ENCODE measurements around the gene RPP38.

RPP38 gene

GRCh38 chr10:15123749-15124184, 26.6 kb downstream of the RPP38 start:
- no peak overlapping the region for H3K4me3 ChIP-seq (ENCODE audit: insufficient read length, low read depth)
- H3K36me3 ChIP-seq (ENCODE audit: insufficient read depth, insufficient read length, low read length), result peaks cover 33% of the 10 kb centered on the region
- no peak for DNase-seq (ENCODE audit: low read depth, low spot score)
- TF ChIP-seq ZNF274 (IDR thresholded peaks at IDR 0.05; ENCODE audit: low read depth, low read length) (no peak), SUZ12 (IDR thresholded peaks at IDR 0.05; ENCODE audit: extremely low read depth, insufficient read depth, insufficient read length) (no peak), YY1 (IDR thresholded peaks at IDR 0.05; ENCODE audit: insufficient read depth, insufficient read length) (no peak)
- no peaks in the 10 kb centered on the region for H3K9me3 ChIP-seq (ENCODE audit: insufficient read depth, low read length)
- H3K9ac ChIP-seq (ENCODE audit: insufficient read length, low read depth), result no peak overlapping the region
- H3K27me3 ChIP-seq (ENCODE audit: insufficient read depth, insufficient read length), result no peaks in the 10 kb centered on the region
- H3K4me1 ChIP-seq (ENCODE audit: insufficient read depth, insufficient read length), result no peaks in the 10 kb centered on the region

- H3K9me3 ChIP-seq (ENCODE audit: insufficient read depth, low read length), result no peaks in the 10 kb centered on the region
- H3K27me3 ChIP-seq (ENCODE audit: insufficient read depth, insufficient read length), result no peaks in the 10 kb centered on the region
- no peak for DNase-seq (ENCODE audit: low read depth, low spot score)
- no peaks in the 10 kb centered on the region for H3K4me1 ChIP-seq (ENCODE audit: insufficient read depth, insufficient read length)
- no peak overlapping the region for H3K4me3 ChIP-seq (ENCODE audit: insufficient read length, low read depth)
- no peak for TF ChIP-seq SUZ12 (IDR thresholded peaks at IDR 0.05; ENCODE audit: extremely low read depth, insufficient read depth, insufficient read length)
- no peak for TF ChIP-seq YY1 (IDR thresholded peaks at IDR 0.05; ENCODE audit: insufficient read depth, insufficient read length)
- TF ChIP-seq ZNF274 (IDR thresholded peaks at IDR 0.05; ENCODE audit: low read depth, low read length), result no peak
- no peak overlapping the region for H3K9ac ChIP-seq (ENCODE audit: insufficient read length, low read depth)
- H3K36me3 ChIP-seq (ENCODE audit: insufficient read depth, insufficient read length, low read length), result peaks cover 30% of the 10 kb centered on the region
These were observed 27.0 kb downstream of the RPP38 start for GRCh38 chr10:15124190-15124589.

GRCh38 chr10:15124908-15125307, 27.8 kb downstream of the RPP38 start:
- H3K9ac ChIP-seq (ENCODE audit: insufficient read length, low read depth), result no peak overlapping the region
- H3K36me3 ChIP-seq (ENCODE audit: insufficient read depth, insufficient read length, low read length), result peaks cover 29% of the 10 kb centered on the region

GRCh38 chr10:15131330-15131729, 34.2 kb downstream of the RPP38 start:
- Histone ChIP-seq H3K27me3 (ENCODE audit: insufficient read depth, insufficient read length) (no peaks in the 10 kb centered on the region), H3K4me1 (ENCODE audit: insufficient read depth, insufficient read length) (no peaks in the 10 kb centered on the region), H3K4me3 (ENCODE audit: insufficient read length, low read depth) (no peak overlapping the region), H3K9ac (ENCODE audit: insufficient read length, low read depth) (no peak overlapping the region), H3K9me3 (ENCODE audit: insufficient read depth, low read length) (no peaks in the 10 kb centered on the region), H3K36me3 (ENCODE audit: insufficient read depth, insufficient read length, low read length) (peaks cover 50% of the 10 kb centered on the region)
- TF ChIP-seq ZNF274 (IDR thresholded peaks at IDR 0.05; ENCODE audit: low read depth, low read length) (no peak), YY1 (IDR thresholded peaks at IDR 0.05; ENCODE audit: insufficient read depth, insufficient read length) (no peak), SUZ12 (IDR thresholded peaks at IDR 0.05; ENCODE audit: extremely low read depth, insufficient read depth, insufficient read length) (no peak)
- DNase-seq (ENCODE audit: low read depth, low spot score), result no peak

More at GRCh38 chr10:15124908-15125307, 27.8 kb downstream of the RPP38 start:
- H3K27me3 ChIP-seq (ENCODE audit: insufficient read depth, insufficient read length), result no peaks in the 10 kb centered on the region
- DNase-seq (ENCODE audit: low read depth, low spot score), result no peak
- no peak overlapping the region for H3K4me3 ChIP-seq (ENCODE audit: insufficient read length, low read depth)
- H3K4me1 ChIP-seq (ENCODE audit: insufficient read depth, insufficient read length), result no peaks in the 10 kb centered on the region
- H3K9me3 ChIP-seq (ENCODE audit: insufficient read depth, low read length), result no peaks in the 10 kb centered on the region
- no peak for TF ChIP-seq ZNF274 (IDR thresholded peaks at IDR 0.05; ENCODE audit: low read depth, low read length)
- TF ChIP-seq YY1 (IDR thresholded peaks at IDR 0.05; ENCODE audit: insufficient read depth, insufficient read length), result no peak
- no peak for TF ChIP-seq SUZ12 (IDR thresholded peaks at IDR 0.05; ENCODE audit: extremely low read depth, insufficient read depth, insufficient read length)

- H3K4me1 ChIP-seq (ENCODE audit: insufficient read depth, insufficient read length), result no peaks in the 10 kb centered on the region
- no peaks in the 10 kb centered on the region for H3K27me3 ChIP-seq (ENCODE audit: insufficient read depth, insufficient read length)
- no peak overlapping the region for H3K4me3 ChIP-seq (ENCODE audit: insufficient read length, low read depth)
- H3K9ac ChIP-seq (ENCODE audit: insufficient read length, low read depth), result no peak overlapping the region
- TF ChIP-seq ZNF274 (IDR thresholded peaks at IDR 0.05; ENCODE audit: low read depth, low read length) (no peak), SUZ12 (IDR thresholded peaks at IDR 0.05; ENCODE audit: extremely low read depth, insufficient read depth, insufficient read length) (no peak), YY1 (IDR thresholded peaks at IDR 0.05; ENCODE audit: insufficient read depth, insufficient read length) (no peak)
- H3K36me3 ChIP-seq (ENCODE audit: insufficient read depth, insufficient read length, low read length), result peaks cover 46% of the 10 kb centered on the region
- no peaks in the 10 kb centered on the region for H3K9me3 ChIP-seq (ENCODE audit: insufficient read depth, low read length)
- no peak for DNase-seq (ENCODE audit: low read depth, low spot score)
These were observed 39.2 kb downstream of the RPP38 start for GRCh38 chr10:15136129-15137035.

- TF ChIP-seq YY1 (IDR thresholded peaks at IDR 0.05; ENCODE audit: insufficient read depth, insufficient read length), result no peak
- TF ChIP-seq SUZ12 (IDR thresholded peaks at IDR 0.05; ENCODE audit: extremely low read depth, insufficient read depth, insufficient read length), result no peak
- no peak for TF ChIP-seq ZNF274 (IDR thresholded peaks at IDR 0.05; ENCODE audit: low read depth, low read length)
- no peak for DNase-seq (ENCODE audit: low read depth, low spot score)
These were observed 39.8 kb downstream of the RPP38 start for GRCh38 chr10:15137036-15137359.

GRCh38 chr10:15137636-15138035, 40.5 kb downstream of the RPP38 start:
- DNase-seq (ENCODE audit: low read depth, low spot score), result no peak
- H3K9ac ChIP-seq (ENCODE audit: insufficient read length, low read depth), result no peak overlapping the region
- H3K9me3 ChIP-seq (ENCODE audit: insufficient read depth, low read length), result no peaks in the 10 kb centered on the region
- H3K4me3 ChIP-seq (ENCODE audit: insufficient read length, low read depth), result no peak overlapping the region
- H3K36me3 ChIP-seq (ENCODE audit: insufficient read depth, insufficient read length, low read length), result peaks cover 40% of the 10 kb centered on the region
- H3K4me1 ChIP-seq (ENCODE audit: insufficient read depth, insufficient read length), result no peaks in the 10 kb centered on the region
- TF ChIP-seq ZNF274 (IDR thresholded peaks at IDR 0.05; ENCODE audit: low read depth, low read length) (no peak), YY1 (IDR thresholded peaks at IDR 0.05; ENCODE audit: insufficient read depth, insufficient read length) (no peak), SUZ12 (IDR thresholded peaks at IDR 0.05; ENCODE audit: extremely low read depth, insufficient read depth, insufficient read length) (no peak)
- no peaks in the 10 kb centered on the region for H3K27me3 ChIP-seq (ENCODE audit: insufficient read depth, insufficient read length)

More at GRCh38 chr10:15137036-15137359, 39.8 kb downstream of the RPP38 start:
- no peak overlapping the region for H3K4me3 ChIP-seq (ENCODE audit: insufficient read length, low read depth)
- no peak overlapping the region for H3K9ac ChIP-seq (ENCODE audit: insufficient read length, low read depth)
- H3K9me3 ChIP-seq (ENCODE audit: insufficient read depth, low read length), result no peaks in the 10 kb centered on the region
- H3K27me3 ChIP-seq (ENCODE audit: insufficient read depth, insufficient read length), result no peaks in the 10 kb centered on the region
- H3K36me3 ChIP-seq (ENCODE audit: insufficient read depth, insufficient read length, low read length), result peaks cover 42% of the 10 kb centered on the region
- no peaks in the 10 kb centered on the region for H3K4me1 ChIP-seq (ENCODE audit: insufficient read depth, insufficient read length)

Data from NT2/D1 (cell line).